ENCODE measurements around the gene GRAMD1C. TPM values are rescaled to one million over a fixed set of nuclear protein-coding genes. Genes with fewer than 3 reads are reported as not detected.
A peak's percentile ranks its signal among the peaks of the same experiment; 100 is the strongest.

The GRAMD1C gene
- polyA plus RNA-seq, 3 donors = 0.13 to 0.29 (median 0.27) TPM

DNA sequence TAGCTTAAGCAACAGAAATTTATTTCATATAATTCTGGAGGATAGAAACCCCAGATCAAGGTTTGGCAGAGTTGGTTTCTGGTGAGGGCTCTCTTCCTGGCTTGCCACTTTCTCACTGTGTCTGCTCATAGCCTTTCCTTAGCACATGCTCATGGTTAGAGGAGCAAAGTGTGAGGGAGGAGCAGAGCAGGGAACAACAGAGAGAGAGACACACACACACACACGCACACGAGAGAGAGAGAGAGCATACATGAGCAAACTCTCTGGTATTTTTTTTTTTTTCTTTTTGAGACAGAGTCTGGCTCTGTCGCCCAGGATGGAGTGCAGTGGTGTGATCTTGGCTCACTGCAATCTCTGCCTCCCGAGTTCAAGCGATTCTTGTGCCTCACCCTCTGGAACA lies 72.4 kb downstream of the GRAMD1C start:
- H3K4me1 ChIP-seq (ENCODE audit: control insufficient read depth in 1 of 2, insufficient read depth in 2 of 2, low read length in 2 of 2) = no peaks in the 10 kb centered on the region
- DNase-seq = no peak
- no peak overlapping the region for H3K27ac ChIP-seq (ENCODE audit: low read depth in 1 of 2, low read length in 2 of 2)
- intact Hi-C loops (cut with micrococcal nuclease) = no loop called here
- 100% methylated on average over 2 of the region's 5 CpGs for WGBS (ENCODE audit: insufficient coverage)
- H3K27me3 ChIP-seq (ENCODE audit: control insufficient read depth in 2 of 2, insufficient read depth in 2 of 2, low read length in 2 of 2) = no peaks in the 10 kb centered on the region
- Mint-ChIP-seq H3K36me3 (no peaks in the 10 kb centered on the region), H3K27me3 (ENCODE audit: low read depth in 3 of 3) (no peaks in the 10 kb centered on the region), H3K9me3 (no peaks in the 10 kb centered on the region), H3K4me3 (no peak overlapping the region), H3K27ac (no peak overlapping the region), H3K4me1 (peaks cover 4% of the 10 kb centered on the region)
- H4K20me1 ChIP-seq (ENCODE audit: insufficient read depth, low read length) = no peaks in the 10 kb centered on the region
- TF ChIP-seq, protein P1, sequence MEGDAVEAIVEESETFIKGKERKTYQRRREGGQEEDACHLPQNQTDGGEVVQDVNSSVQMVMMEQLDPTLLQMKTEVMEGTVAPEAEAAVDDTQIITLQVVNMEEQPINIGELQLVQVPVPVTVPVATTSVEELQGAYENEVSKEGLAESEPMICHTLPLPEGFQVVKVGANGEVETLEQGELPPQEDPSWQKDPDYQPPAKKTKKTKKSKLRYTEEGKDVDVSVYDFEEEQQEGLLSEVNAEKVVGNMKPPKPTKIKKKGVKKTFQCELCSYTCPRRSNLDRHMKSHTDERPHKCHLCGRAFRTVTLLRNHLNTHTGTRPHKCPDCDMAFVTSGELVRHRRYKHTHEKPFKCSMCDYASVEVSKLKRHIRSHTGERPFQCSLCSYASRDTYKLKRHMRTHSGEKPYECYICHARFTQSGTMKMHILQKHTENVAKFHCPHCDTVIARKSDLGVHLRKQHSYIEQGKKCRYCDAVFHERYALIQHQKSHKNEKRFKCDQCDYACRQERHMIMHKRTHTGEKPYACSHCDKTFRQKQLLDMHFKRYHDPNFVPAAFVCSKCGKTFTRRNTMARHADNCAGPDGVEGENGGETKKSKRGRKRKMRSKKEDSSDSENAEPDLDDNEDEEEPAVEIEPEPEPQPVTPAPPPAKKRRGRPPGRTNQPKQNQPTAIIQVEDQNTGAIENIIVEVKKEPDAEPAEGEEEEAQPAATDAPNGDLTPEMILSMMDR (IDR thresholded peaks at IDR 0.05) = no peak
- no peak overlapping the region for H3K4me2 ChIP-seq (replicated peaks; ENCODE audit: extremely low read depth, low read length, poor library complexity, severe bottlenecking)
- no peaks in the 10 kb centered on the region for H3K79me2 ChIP-seq (ENCODE audit: insufficient read depth, low read length)
- H3K4me3 ChIP-seq (replicated peaks in 1 of 3; ENCODE audit: low read depth in 2 of 3, low read length in 3 of 3) = no peak overlapping the region
- H3K9ac ChIP-seq (ENCODE audit: insufficient read depth, low read length, poor library complexity, severe bottlenecking) = no peak overlapping the region
- H3K36me3 ChIP-seq (replicated peaks in 1 of 2; ENCODE audit: control insufficient read depth in 1 of 2, insufficient read depth in 2 of 2, low read length in 2 of 2) = no peaks in the 10 kb centered on the region
- no peak overlapping the region for H2AFZ ChIP-seq (ENCODE audit: insufficient read depth, low read depth, low read length, poor library complexity, severe bottlenecking)
- H3K9me3 ChIP-seq (replicated peaks in 1 of 2; ENCODE audit: control insufficient read depth in 1 of 2, insufficient read depth in 1 of 2, low read length in 2 of 2) = no peaks in the 10 kb centered on the region

DNA sequence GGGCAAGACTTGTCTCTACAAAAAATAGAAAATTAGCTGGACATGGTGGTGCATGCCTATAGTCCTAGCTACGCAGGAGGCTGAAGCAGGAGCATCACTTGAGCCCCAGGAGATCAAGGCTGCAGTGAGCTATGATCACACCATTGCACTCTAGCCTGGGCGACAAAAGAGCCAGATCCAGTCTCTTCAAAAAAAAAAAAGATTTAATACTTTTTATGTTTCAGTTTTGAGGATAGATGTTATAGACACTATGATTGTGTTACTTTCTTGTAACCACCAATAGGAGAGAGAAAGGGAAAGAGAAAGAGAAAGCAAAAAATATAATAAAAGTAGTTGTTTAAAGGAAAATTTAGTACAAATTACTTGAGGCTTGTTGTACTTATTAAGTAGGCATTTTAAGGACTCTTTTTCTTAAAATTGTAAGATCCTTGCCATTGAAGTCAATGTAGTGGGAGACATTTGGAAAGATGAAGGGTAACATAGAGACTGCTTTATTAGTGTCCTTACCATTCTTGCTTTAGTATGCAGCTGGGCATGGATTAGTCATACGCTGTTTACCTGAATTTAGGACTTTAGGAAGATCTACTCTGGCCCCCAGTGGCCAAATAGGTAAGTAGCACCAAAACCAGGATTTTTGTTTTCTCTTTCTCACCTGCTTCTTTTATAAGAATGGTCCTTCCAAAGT lies 74.1 kb downstream of the GRAMD1C start:
- Histone ChIP-seq H3K27ac (ENCODE audit: low read depth in 1 of 2, low read length in 2 of 2) (no peak overlapping the region), H3K9ac (ENCODE audit: insufficient read depth, low read length, poor library complexity, severe bottlenecking) (no peak overlapping the region), H3K79me2 (ENCODE audit: insufficient read depth, low read length) (no peaks in the 10 kb centered on the region), H3K9me3 (replicated peaks in 1 of 2; ENCODE audit: control insufficient read depth in 1 of 2, insufficient read depth in 1 of 2, low read length in 2 of 2) (no peaks in the 10 kb centered on the region), H3K36me3 (replicated peaks in 1 of 2; ENCODE audit: control insufficient read depth in 1 of 2, insufficient read depth in 2 of 2, low read length in 2 of 2) (no peaks in the 10 kb centered on the region), H3K4me1 (ENCODE audit: control insufficient read depth in 1 of 2, insufficient read depth in 2 of 2, low read length in 2 of 2) (no peaks in the 10 kb centered on the region), H3K4me3 (replicated peaks in 1 of 3; ENCODE audit: low read depth in 2 of 3, low read length in 3 of 3) (no peak overlapping the region), H4K20me1 (ENCODE audit: insufficient read depth, low read length) (no peaks in the 10 kb centered on the region), H3K4me2 (replicated peaks; ENCODE audit: extremely low read depth, low read length, poor library complexity, severe bottlenecking) (no peak overlapping the region), H3K27me3 (ENCODE audit: control insufficient read depth in 2 of 2, insufficient read depth in 2 of 2, low read length in 2 of 2) (no peaks in the 10 kb centered on the region), H2AFZ (ENCODE audit: insufficient read depth, low read depth, low read length, poor library complexity, severe bottlenecking) (no peak overlapping the region)
- Mint-ChIP-seq H3K36me3 (no peaks in the 10 kb centered on the region), H3K4me3 (peak overlapping the region in 1 of 2 donors; percentile 21), H3K27me3 (ENCODE audit: low read depth in 3 of 3) (no peaks in the 10 kb centered on the region), H3K27ac (no peak overlapping the region), H3K9me3 (no peaks in the 10 kb centered on the region), H3K4me1 (peaks cover 4% of the 10 kb centered on the region)
- WGBS (ENCODE audit: insufficient coverage) = no CpG with 5 or more reads among the region's 3 CpGs
- intact Hi-C loops (cut with micrococcal nuclease) = no loop called here
- DNase-seq = peak in 2 of 3 donors; percentile 12 to 16
- TF ChIP-seq, protein P1 (IDR thresholded peaks at IDR 0.05) = peak; percentile 41
